Measurements from ENCODE around the gene TRPC4AP.
A peak's percentile ranks its signal among the peaks of the same experiment; 100 is the strongest.
"Not testable (repeated sequence)": the region's sequence is repeated elsewhere in the genome, so short reads cannot be mapped to it uniquely, and the experiment has no call there.

TRPC4AP gene

GRCh38 chr20:35052616-35053015, 40.0 kb downstream of the TRPC4AP start:
- DNase-seq, result not testable (repeated sequence)

- DNase-seq, result no peak
Observed at GRCh38 chr20:35049776-35050352, 42.7 kb downstream of the TRPC4AP start.

- no peak for DNase-seq
Observed at GRCh38 chr20:35048739-35049138, 43.9 kb downstream of the TRPC4AP start.

- DNase-seq, result no peak
Observed at GRCh38 chr20:35042268-35042667, 50.3 kb downstream of the TRPC4AP start.

GRCh38 chr20:35040646-35041045, 52.0 kb downstream of the TRPC4AP start:
- no peak for DNase-seq

GRCh38 chr20:35039846-35040489, 52.6 kb downstream of the TRPC4AP start:
- DNase-seq, result no peak

- DNase-seq, result no peak
Observed at GRCh38 chr20:35039146-35039545, 53.5 kb downstream of the TRPC4AP start.

GRCh38 chr20:35034145-35034544, 58.5 kb downstream of the TRPC4AP start:
- DNase-seq, result no peak

GRCh38 chr20:35030136-35030535, 62.5 kb downstream of the TRPC4AP start:
- DNase-seq, result no peak

GRCh38 chr20:35027301-35027700, 65.3 kb downstream of the TRPC4AP start:
- no peak for DNase-seq

- DNase-seq, result no peak
Observed at GRCh38 chr20:35025116-35025515, 67.5 kb downstream of the TRPC4AP start.

GRCh38 chr20:35023624-35024023, 69.0 kb downstream of the TRPC4AP start:
- no peak for DNase-seq

- DNase-seq, result no peak
Observed at GRCh38 chr20:35021831-35022230, 70.8 kb downstream of the TRPC4AP start.

- DNase-seq, result no peak
Observed at GRCh38 chr20:35021063-35021462, 71.5 kb downstream of the TRPC4AP start.

- DNase-seq, result peak; percentile 68
Observed at GRCh38 chr20:35020108-35020928, 72.3 kb downstream of the TRPC4AP start.

GRCh38 chr20:35018590-35019371, 73.8 kb downstream of the TRPC4AP start:
- peak; percentile 67 for DNase-seq

- DNase-seq, result no peak
Observed at GRCh38 chr20:35017099-35017835, 75.3 kb downstream of the TRPC4AP start.

- DNase-seq, result peak; percentile 3
Observed at GRCh38 chr20:35015863-35016193, 76.8 kb downstream of the TRPC4AP start.

GRCh38 chr20:35014537-35014936, 78.1 kb downstream of the TRPC4AP start:
- no peak for DNase-seq

- DNase-seq, result peak; percentile 10
Observed at GRCh38 chr20:35013421-35014411, 78.9 kb downstream of the TRPC4AP start.

All from left hindlimb (tissue), 1 donor.